Endothelial cell of umbilical vein (primary cell): ENCODE measurements around the gene MTSS2. TPM values are rescaled to one million over a fixed set of nuclear protein-coding genes. Genes with fewer than 3 reads are reported as not detected.

Experiments
- BruUV-seq: library from RNA; stranded (reverse); fragments of 400-500 nt; replicated peaks from 2 replicates; lab custom pipeline; 2021; lab: Mats Ljungman, UMichigan
- CTCF ChIA-PET: fragments of 300-600, 350-600 bp; sonication (Branson Sonifier 250); formaldehyde crosslinking; loops from one replicate; lab custom pipeline; 2021; ENCODE audit warnings: antibody characterized with exemption, inconsistent platforms; lab: Charles Lee
- POLR2A ChIA-PET: fragments of 300-600, 350-600 bp; sonication (Branson Sonifier 250); formaldehyde crosslinking; loops from one replicate; lab custom pipeline; 2021; ENCODE audit warnings: antibody characterized with exemption, inconsistent platforms; lab: Charles Lee
- DNase-seq: peaks from one replicate; pipeline ENCODE4 v3.0.0-alpha.2; 2011; ENCODE audit warnings: low read depth, low spot score
- FAIRE-seq: peaks from 2 replicates; lab custom pipeline; 2011; peaks lifted over from hg19 to GRCh38; lab: Jason Lieb, UNC
- H2AFZ ChIP-seq: 2 replicates; pipeline ENCODE4 v1.6.0; 2012; ENCODE audit warnings: low read depth, low read length, control low read depth, inconsistent platforms
- H3K27ac ChIP-seq: 2 replicates; pipeline ENCODE4 v1.5.1; 2011; ENCODE audit warnings: low read depth, mild to moderate bottlenecking, control low read depth, low read length, moderate library complexity; ENCODE audit not compliant: insufficient read depth
- H3K27me3 ChIP-seq, 2 experiments: 2 replicates each; pipeline versions ENCODE4 v1.6.0 to v1.6.1; 2011; ENCODE audit warnings: low read length in 2 of 2, mixed read lengths in 1 of 2; ENCODE audit not compliant: control insufficient read depth in 2 of 2, insufficient read depth in 2 of 2
- H3K36me3 ChIP-seq, 2 experiments: 2 replicates in 1 of 2; 3 replicates in 1 of 2; pipeline ENCODE4 v1.5.1; 2011; ENCODE audit warnings: low read length in 2 of 2, mild to moderate bottlenecking in 1 of 2, moderate library complexity in 1 of 2; ENCODE audit not compliant: control insufficient read depth in 2 of 2, insufficient read depth in 2 of 2; ENCODE audit errors: extremely low read depth in 1 of 2
- H3K4me1 ChIP-seq: 3 replicates; pipeline ENCODE4 v1.5.1; 2011; ENCODE audit warnings: mild to moderate bottlenecking, low read length; ENCODE audit not compliant: control insufficient read depth, insufficient read depth; ENCODE audit errors: extremely low read depth
- H3K4me2 ChIP-seq: 2 replicates; pipeline ENCODE4 v1.6.1; 2011; ENCODE audit warnings: low read length, control low read depth, mixed read lengths; ENCODE audit not compliant: insufficient read depth
- H3K4me3 ChIP-seq, 3 experiments: fragments of 200-600 bp in 1 of 3; sonication (generic), shearing (Covaris generic) in 1 of 3; replicated peaks in 1 of 3; 2 replicates each; pipeline ENCODE4 v1.5.1; 2011 to 2016; ENCODE audit warnings: control low read depth in 3 of 3, low read length in 3 of 3, mild to moderate bottlenecking in 2 of 3, inconsistent platforms in 1 of 3, low read depth in 1 of 3, moderate library complexity in 1 of 3; ENCODE audit not compliant: insufficient read depth in 1 of 3
- H3K79me2 ChIP-seq: 2 replicates; pipeline ENCODE4 v1.6.0; 2012; ENCODE audit warnings: low read length, inconsistent platforms; ENCODE audit not compliant: control insufficient read depth, insufficient read depth
- H3K9ac ChIP-seq: replicated peaks from 2 replicates; pipeline ENCODE3; 2011; ENCODE audit warnings: low read length, control low read depth; ENCODE audit not compliant: insufficient read depth; ENCODE audit errors: extremely low read depth
- H3K9me1 ChIP-seq: replicated peaks from 3 replicates; pipeline ENCODE4 v1.6.0; 2011; ENCODE audit warnings: mild to moderate bottlenecking, low read length; ENCODE audit not compliant: control insufficient read depth, insufficient read depth; ENCODE audit errors: extremely low read depth
- H3K9me3 ChIP-seq: replicated peaks from 2 replicates; pipeline ENCODE4 v1.5.1; 2012; ENCODE audit warnings: low read length, inconsistent platforms; ENCODE audit not compliant: control insufficient read depth, insufficient read depth
- H4K20me1 ChIP-seq: replicated peaks from 2 replicates; pipeline ENCODE3; 2011; ENCODE audit warnings: mild to moderate bottlenecking, low read length; ENCODE audit not compliant: control insufficient read depth, insufficient read depth; ENCODE audit errors: extremely low read depth
- GATA2 ChIP-seq: IDR thresholded peaks from 2 replicates; pipeline ENCODE4 v1.7.0; 2011; ENCODE audit warnings: low read depth, mild to moderate bottlenecking, moderate library complexity, mixed read lengths, low read length; ENCODE audit not compliant: insufficient read length, insufficient read depth
- JUN ChIP-seq: IDR thresholded peaks from 2 replicates; pipeline ENCODE4 v1.6.1; 2011; ENCODE audit warnings: borderline replicate concordance, low read depth; ENCODE audit not compliant: insufficient read length, insufficient read depth
- MAX ChIP-seq: IDR thresholded peaks from 2 replicates; pipeline ENCODE4 v1.6.1; 2011; ENCODE audit not compliant: insufficient read depth, insufficient read length
- MYC ChIP-seq: IDR thresholded peaks from one replicate; pipeline ENCODE4 v1.6.1; 2011; ENCODE audit warnings: mild to moderate bottlenecking, low read depth, low read length
- POLR2A ChIP-seq: IDR thresholded peaks from 2 replicates; pipeline ENCODE4 v1.6.1; 2012; ENCODE audit warnings: low read depth, mild to moderate bottlenecking, control low read depth, low read length
- POLR2AphosphoS5 ChIP-seq: IDR thresholded peaks from 2 replicates; pipeline ENCODE4 v1.6.1; 2012; ENCODE audit warnings: low read depth, mild to moderate bottlenecking, control low read depth, low read length, moderate library complexity; ENCODE audit not compliant: insufficient read depth
- dilution Hi-C: fragments of 300-500 bp; cut with MboI; formaldehyde crosslinking; loops from one replicate; pipeline ENCODE4 v1.15.0; 2019; ENCODE audit warnings: low sequenced_read_pairs; ENCODE audit not compliant: extremely low pct_ligation_motif_present
- intact Hi-C: fragments of 100-400 bp; cut with micrococcal nuclease; formaldehyde crosslinking; loops from one replicate; pipeline ENCODE4 v1.10.0; 2022
- polyA plus RNA-seq, 4 experiments: library from polyadenylated mRNA; depleted of rRNA in 3 of 4; stranded (reverse) in 3 of 4; unstranded in 1 of 4; fragments of >200 nt; gene quantifications; 2 replicates each; pipeline versions ENCODE4 v1.2.1 to v1.2.3, GENCODE V29; 2011 to 2012; ENCODE audit warnings: missing spikeins in 1 of 4
- total RNA-seq: library from RNA; stranded (reverse); gene quantifications from 2 replicates; pipeline ENCODE4 v1.2.3, GENCODE V29; 2021

Gene MTSS2
- total and polyA plus RNA-seq, 2 donors (not counting 3 experiments of a cell fraction or from before 2014, with no cell fraction given), result 38.4 to 42.3 TPM

DNA sequence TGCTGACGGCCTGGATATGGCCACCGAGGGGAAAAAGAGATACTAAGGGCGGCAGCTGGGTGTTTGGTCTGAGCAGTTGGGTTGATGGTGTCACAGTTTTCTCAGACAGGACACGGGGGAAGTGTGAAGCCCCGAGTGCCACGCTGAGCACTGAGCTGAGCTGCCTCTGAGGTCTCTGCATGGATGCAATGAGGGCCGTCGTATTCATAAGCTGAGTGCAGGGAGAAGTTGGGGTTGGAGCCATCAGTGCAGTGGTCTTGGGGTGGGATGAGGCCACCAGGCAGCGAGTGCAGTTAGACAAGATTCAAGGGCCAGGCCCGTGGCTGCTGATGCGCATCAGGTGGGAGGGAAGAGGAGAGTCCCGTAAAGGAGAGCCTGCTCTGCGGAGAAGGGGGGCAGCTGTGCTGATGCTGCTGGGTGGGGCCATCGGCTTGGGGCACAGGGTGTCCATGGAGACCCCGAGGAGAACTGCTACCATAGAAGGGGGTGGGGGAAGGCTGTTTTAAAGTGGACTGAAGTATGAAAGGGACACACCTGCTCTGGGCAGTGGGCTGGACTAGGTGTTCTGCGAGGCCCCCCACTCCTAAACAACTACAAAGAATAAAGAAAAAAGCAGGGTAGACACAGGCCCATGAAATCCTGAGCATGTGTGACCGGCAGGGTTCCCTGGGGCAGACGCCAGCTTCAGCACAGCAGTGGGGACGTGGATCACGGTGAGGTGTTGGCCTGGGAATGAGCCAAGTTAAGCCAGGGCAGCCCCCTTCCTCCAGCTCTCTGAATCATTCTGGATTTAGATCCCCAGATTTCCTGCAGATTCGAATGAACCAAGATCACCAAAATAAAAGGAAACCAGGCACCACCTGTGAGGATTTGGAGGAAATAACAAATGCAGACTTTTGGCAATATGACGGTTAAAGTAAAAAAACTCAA lies 19.8 kb downstream of the MTSS2 start:
- Histone ChIP-seq H3K27me3 (no peaks in the 10 kb centered on the region), H2AFZ (no peak overlapping the region), H3K4me3 (no peak overlapping the region), H3K79me2 (no peaks in the 10 kb centered on the region), H3K36me3 (peaks cover 6 to 34% of the 10 kb centered on the region in 2 experiments), H3K9me3 (no peaks in the 10 kb centered on the region), H3K9me1 (no peaks in the 10 kb centered on the region), H3K4me2 (no peak overlapping the region), H3K9ac (no peak overlapping the region), H3K4me1 (peaks cover 3% of the 10 kb centered on the region), H4K20me1 (no peaks in the 10 kb centered on the region), H3K27ac (no peak overlapping the region)
- no peak for TF ChIP-seq POLR2A
- no peak for TF ChIP-seq MAX
- TF ChIP-seq JUN, result no peak
- TF ChIP-seq POLR2AphosphoS5, result no peak
- TF ChIP-seq MYC, result no peak
- TF ChIP-seq GATA2, result no peak
- BruUV-seq, result no TSS peak
- POLR2A ChIA-PET, result no interaction called here
- dilution Hi-C loops (loop anchor here (25.0 kb wide), 1 partner anchor 129 kb away; no protein-coding TSS in a partner anchor), intact Hi-C loops (no loop called here)
- peak; percentile 93 for DNase-seq
- CTCF ChIA-PET, result interaction anchor here (1.3 to 2.3 kb wide), 3 partner anchors 12 to 105 kb away, joined by 6 to 14 read pairs (median 6); no protein-coding TSS in a partner anchor
- no peak for FAIRE-seq
